Measurements from ENCODE around the gene TEX2.

- no peak for TF ChIP-seq CTCF (conservative IDR thresholded peaks at IDR 0.05 in 1 of 2, IDR thresholded peaks at IDR 0.05 in 1 of 2; ENCODE audit: extremely low read depth in 1 of 2, insufficient read depth in 1 of 2, low read depth in 1 of 2, low read length in 2 of 2)
- no peak for TF ChIP-seq EZH2 (IDR thresholded peaks at IDR 0.05; ENCODE audit: borderline replicate concordance, low read length)
Measured at GRCh38 chr17:64147110-64148016, 115.7 kb downstream of the TEX2 start.

All from mammary epithelial cell (primary cell).